HEK293 (cell line): Measurements from ENCODE around the gene CAP2.
A peak's percentile ranks its signal among the peaks of the same experiment; 100 is the strongest.

Experiments
- GLIS2 ChIP-seq: fragments of 450-650 bp; formaldehyde crosslinking; IDR thresholded peaks from 2 replicates; pipeline ENCODE4 v1.5.1; 2016; ENCODE audit warnings: missing biosample characterization, missing genetic modification characterization
- HOXD13 ChIP-seq: sonication (generic); formaldehyde crosslinking; IDR thresholded peaks from 2 replicates; pipeline ENCODE4 v1.8.0; 2022; ENCODE audit warnings: missing genetic modification reagents, borderline replicate concordance
- KLF16 ChIP-seq: fragments of 450-650 bp; formaldehyde crosslinking; IDR thresholded peaks from 2 replicates; pipeline ENCODE4 v1.5.1; 2017; ENCODE audit warnings: missing biosample characterization, missing genetic modification characterization
- MEIS1 ChIP-seq: sonication (generic); formaldehyde crosslinking; IDR thresholded peaks from 2 replicates; pipeline ENCODE4 v1.8.1; 2022; ENCODE audit warnings: missing genetic modification reagents, mild to moderate bottlenecking, borderline replicate concordance
- SALL2 ChIP-seq: fragments of 450-650 bp; formaldehyde crosslinking; IDR thresholded peaks from 2 replicates; pipeline ENCODE4 v1.5.0; 2017; ENCODE audit warnings: missing biosample characterization, mild to moderate bottlenecking, missing genetic modification characterization, borderline replicate concordance
- TCF7L2 ChIP-seq: IDR thresholded peaks from 2 replicates; pipeline ENCODE4 v1.6.1; 2011; ENCODE audit warnings: low read depth, mild to moderate bottlenecking, inconsistent platforms, low read length, moderate library complexity, borderline replicate concordance
- ZBTB1 ChIP-seq: fragments of 450-650 bp; formaldehyde crosslinking; IDR thresholded peaks from 2 replicates; pipeline ENCODE4 v1.5.1; 2016; ENCODE audit warnings: missing biosample characterization, missing genetic modification characterization
- ZBTB20 ChIP-seq: fragments of 450-650 bp; formaldehyde crosslinking; IDR thresholded peaks from 2 replicates; pipeline ENCODE4 v1.5.1; 2016; ENCODE audit warnings: missing biosample characterization, missing genetic modification characterization
- ZBTB21 ChIP-seq: fragments of 450-650 bp; formaldehyde crosslinking; IDR thresholded peaks from 2 replicates; pipeline ENCODE4 v1.5.1; 2017; ENCODE audit warnings: missing biosample characterization, missing genetic modification characterization
- ZEB2 ChIP-seq: fragments of 450-650 bp; formaldehyde crosslinking; IDR thresholded peaks from 2 replicates; pipeline ENCODE4 v1.5.1; 2016; ENCODE audit warnings: missing biosample characterization, missing genetic modification characterization
- ZIC2 ChIP-seq: fragments of 450-650 bp; formaldehyde crosslinking; IDR thresholded peaks from 2 replicates; pipeline ENCODE4 v1.5.1; 2016; ENCODE audit warnings: missing biosample characterization, missing genetic modification characterization
- ZNF114 ChIP-seq: fragments of 450-650 bp; formaldehyde crosslinking; IDR thresholded peaks from 2 replicates; pipeline ENCODE4 v1.5.0; 2017; ENCODE audit warnings: missing biosample characterization, missing genetic modification characterization
- ZNF157 ChIP-seq: fragments of 450-650 bp; formaldehyde crosslinking; IDR thresholded peaks from 2 replicates; pipeline ENCODE4 v1.5.1; 2016; ENCODE audit warnings: missing biosample characterization, missing genetic modification characterization
- ZNF175 ChIP-seq: fragments of 450-650 bp; formaldehyde crosslinking; IDR thresholded peaks from 2 replicates; pipeline ENCODE4 v1.5.1; 2016; ENCODE audit warnings: missing biosample characterization, missing genetic modification characterization
- ZNF223 ChIP-seq: fragments of 450-650 bp; formaldehyde crosslinking; IDR thresholded peaks from 2 replicates; pipeline ENCODE4 v1.5.1; 2016; ENCODE audit warnings: missing biosample characterization, missing genetic modification characterization
- ZNF266 ChIP-seq: fragments of 450-650 bp; formaldehyde crosslinking; IDR thresholded peaks from 2 replicates; pipeline ENCODE4 v1.5.1; 2016; ENCODE audit warnings: missing biosample characterization, missing genetic modification characterization, low read depth
- ZNF324 ChIP-seq: fragments of 450-650 bp; formaldehyde crosslinking; IDR thresholded peaks from 2 replicates; pipeline ENCODE4 v1.5.1; 2016; ENCODE audit warnings: missing biosample characterization, missing genetic modification characterization
- ZNF335 ChIP-seq: fragments of 450-650 bp; formaldehyde crosslinking; conservative IDR thresholded peaks from 2 replicates; pipeline ENCODE4 v1.5.1; 2016; ENCODE audit warnings: missing biosample characterization, missing genetic modification characterization
- ZNF544 ChIP-seq: fragments of 450-650 bp; formaldehyde crosslinking; IDR thresholded peaks from 2 replicates; pipeline ENCODE4 v1.5.0; 2017; ENCODE audit warnings: missing biosample characterization, missing genetic modification characterization
- ZNF548 ChIP-seq: fragments of 450-650 bp; formaldehyde crosslinking; IDR thresholded peaks from 2 replicates; pipeline ENCODE4 v1.5.1; 2016; ENCODE audit warnings: missing biosample characterization, missing genetic modification characterization
- ZNF560 ChIP-seq: fragments of 450-650 bp; formaldehyde crosslinking; IDR thresholded peaks from 2 replicates; pipeline ENCODE4 v1.5.1; 2017; ENCODE audit warnings: missing biosample characterization, missing genetic modification characterization, borderline replicate concordance
- ZNF629 ChIP-seq: fragments of 450-650 bp; formaldehyde crosslinking; IDR thresholded peaks from 2 replicates; pipeline ENCODE4 v1.5.1; 2017; ENCODE audit warnings: missing biosample characterization, missing genetic modification characterization
- ZNF660 ChIP-seq: fragments of 450-650 bp; IDR thresholded peaks from 2 replicates; pipeline ENCODE4 v1.5.1; 2018; ENCODE audit warnings: missing biosample characterization, mild to moderate bottlenecking, missing genetic modification characterization
- ZNF664 ChIP-seq: fragments of 450-650 bp; formaldehyde crosslinking; IDR thresholded peaks from 2 replicates; pipeline ENCODE4 v1.5.1; 2016; ENCODE audit warnings: missing biosample characterization, missing genetic modification characterization
- ZNF677 ChIP-seq: fragments of 450-650 bp; IDR thresholded peaks from 2 replicates; pipeline ENCODE4 v1.5.0; 2018; ENCODE audit warnings: missing biosample characterization, mild to moderate bottlenecking, missing genetic modification characterization, moderate library complexity
- TF ChIP-seq, protein P1 (sequence below): fragments of 450-650 bp; formaldehyde crosslinking; IDR thresholded peaks from 2 replicates; pipeline ENCODE4 v1.5.1; 2016; ENCODE audit warnings: missing biosample characterization, missing genetic modification characterization, borderline replicate concordance
- TF ChIP-seq, protein P2 (sequence below): fragments of 450-650 bp; formaldehyde crosslinking; IDR thresholded peaks from 2 replicates; pipeline ENCODE4 v1.5.1; 2017; ENCODE audit warnings: missing biosample characterization, missing genetic modification characterization
- TF ChIP-seq, protein P3 (sequence below): IDR thresholded peaks from 2 replicates; pipeline ENCODE4 v1.6.1; 2011; ENCODE audit warnings: mild to moderate bottlenecking, low read depth, low read length, borderline replicate concordance
- TF ChIP-seq, protein P4 (sequence below): fragments of 450-650 bp; formaldehyde crosslinking; IDR thresholded peaks from 2 replicates; pipeline ENCODE4 v1.5.1; 2016; ENCODE audit warnings: missing biosample characterization, missing genetic modification characterization
- TF ChIP-seq, protein P5 (sequence below): fragments of 450-650 bp; formaldehyde crosslinking; IDR thresholded peaks from 2 replicates; pipeline ENCODE4 v1.5.1; 2016; ENCODE audit warnings: missing biosample characterization, missing genetic modification characterization
- TF ChIP-seq, protein P6 (sequence below): fragments of 450-650 bp; formaldehyde crosslinking; IDR thresholded peaks from 2 replicates; pipeline ENCODE4 v1.5.1; 2016; ENCODE audit warnings: missing biosample characterization, missing genetic modification characterization

Gene CAP2

DNA sequence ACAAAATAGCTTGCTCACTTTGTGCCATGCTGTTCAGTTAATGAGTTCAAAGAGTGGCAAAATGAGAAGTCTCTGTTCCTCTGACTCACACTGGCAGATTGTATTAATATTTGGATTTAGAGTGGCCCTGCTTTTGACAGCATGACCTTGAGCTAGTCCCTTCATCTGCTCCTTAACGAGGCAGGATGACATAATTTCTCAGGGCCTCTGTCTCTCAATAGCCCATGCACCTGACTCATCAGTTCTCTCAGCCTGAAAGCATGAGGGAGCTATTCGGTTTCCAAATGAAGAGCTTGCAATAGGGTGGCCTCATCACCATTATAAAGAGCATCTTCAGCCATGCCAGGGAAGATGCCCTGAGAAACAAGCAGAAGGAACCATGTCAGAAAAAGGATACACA is 38.2 kb downstream of the CAP2 start (continued):
- TF ChIP-seq, protein P1, sequence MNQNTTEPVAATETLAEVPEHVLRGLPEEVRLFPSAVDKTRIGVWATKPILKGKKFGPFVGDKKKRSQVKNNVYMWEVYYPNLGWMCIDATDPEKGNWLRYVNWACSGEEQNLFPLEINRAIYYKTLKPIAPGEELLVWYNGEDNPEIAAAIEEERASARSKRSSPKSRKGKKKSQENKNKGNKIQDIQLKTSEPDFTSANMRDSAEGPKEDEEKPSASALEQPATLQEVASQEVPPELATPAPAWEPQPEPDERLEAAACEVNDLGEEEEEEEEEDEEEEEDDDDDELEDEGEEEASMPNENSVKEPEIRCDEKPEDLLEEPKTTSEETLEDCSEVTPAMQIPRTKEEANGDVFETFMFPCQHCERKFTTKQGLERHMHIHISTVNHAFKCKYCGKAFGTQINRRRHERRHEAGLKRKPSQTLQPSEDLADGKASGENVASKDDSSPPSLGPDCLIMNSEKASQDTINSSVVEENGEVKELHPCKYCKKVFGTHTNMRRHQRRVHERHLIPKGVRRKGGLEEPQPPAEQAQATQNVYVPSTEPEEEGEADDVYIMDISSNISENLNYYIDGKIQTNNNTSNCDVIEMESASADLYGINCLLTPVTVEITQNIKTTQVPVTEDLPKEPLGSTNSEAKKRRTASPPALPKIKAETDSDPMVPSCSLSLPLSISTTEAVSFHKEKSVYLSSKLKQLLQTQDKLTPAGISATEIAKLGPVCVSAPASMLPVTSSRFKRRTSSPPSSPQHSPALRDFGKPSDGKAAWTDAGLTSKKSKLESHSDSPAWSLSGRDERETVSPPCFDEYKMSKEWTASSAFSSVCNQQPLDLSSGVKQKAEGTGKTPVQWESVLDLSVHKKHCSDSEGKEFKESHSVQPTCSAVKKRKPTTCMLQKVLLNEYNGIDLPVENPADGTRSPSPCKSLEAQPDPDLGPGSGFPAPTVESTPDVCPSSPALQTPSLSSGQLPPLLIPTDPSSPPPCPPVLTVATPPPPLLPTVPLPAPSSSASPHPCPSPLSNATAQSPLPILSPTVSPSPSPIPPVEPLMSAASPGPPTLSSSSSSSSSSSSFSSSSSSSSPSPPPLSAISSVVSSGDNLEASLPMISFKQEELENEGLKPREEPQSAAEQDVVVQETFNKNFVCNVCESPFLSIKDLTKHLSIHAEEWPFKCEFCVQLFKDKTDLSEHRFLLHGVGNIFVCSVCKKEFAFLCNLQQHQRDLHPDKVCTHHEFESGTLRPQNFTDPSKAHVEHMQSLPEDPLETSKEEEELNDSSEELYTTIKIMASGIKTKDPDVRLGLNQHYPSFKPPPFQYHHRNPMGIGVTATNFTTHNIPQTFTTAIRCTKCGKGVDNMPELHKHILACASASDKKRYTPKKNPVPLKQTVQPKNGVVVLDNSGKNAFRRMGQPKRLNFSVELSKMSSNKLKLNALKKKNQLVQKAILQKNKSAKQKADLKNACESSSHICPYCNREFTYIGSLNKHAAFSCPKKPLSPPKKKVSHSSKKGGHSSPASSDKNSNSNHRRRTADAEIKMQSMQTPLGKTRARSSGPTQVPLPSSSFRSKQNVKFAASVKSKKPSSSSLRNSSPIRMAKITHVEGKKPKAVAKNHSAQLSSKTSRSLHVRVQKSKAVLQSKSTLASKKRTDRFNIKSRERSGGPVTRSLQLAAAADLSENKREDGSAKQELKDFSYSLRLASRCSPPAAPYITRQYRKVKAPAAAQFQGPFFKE (tag by site-specific recombination), result no peak
- TF ChIP-seq ZNF660 (tag by site-specific recombination), result peak; percentile 89
- TF ChIP-seq KLF16 (tag by site-specific recombination), result no peak
- TF ChIP-seq, protein P2, sequence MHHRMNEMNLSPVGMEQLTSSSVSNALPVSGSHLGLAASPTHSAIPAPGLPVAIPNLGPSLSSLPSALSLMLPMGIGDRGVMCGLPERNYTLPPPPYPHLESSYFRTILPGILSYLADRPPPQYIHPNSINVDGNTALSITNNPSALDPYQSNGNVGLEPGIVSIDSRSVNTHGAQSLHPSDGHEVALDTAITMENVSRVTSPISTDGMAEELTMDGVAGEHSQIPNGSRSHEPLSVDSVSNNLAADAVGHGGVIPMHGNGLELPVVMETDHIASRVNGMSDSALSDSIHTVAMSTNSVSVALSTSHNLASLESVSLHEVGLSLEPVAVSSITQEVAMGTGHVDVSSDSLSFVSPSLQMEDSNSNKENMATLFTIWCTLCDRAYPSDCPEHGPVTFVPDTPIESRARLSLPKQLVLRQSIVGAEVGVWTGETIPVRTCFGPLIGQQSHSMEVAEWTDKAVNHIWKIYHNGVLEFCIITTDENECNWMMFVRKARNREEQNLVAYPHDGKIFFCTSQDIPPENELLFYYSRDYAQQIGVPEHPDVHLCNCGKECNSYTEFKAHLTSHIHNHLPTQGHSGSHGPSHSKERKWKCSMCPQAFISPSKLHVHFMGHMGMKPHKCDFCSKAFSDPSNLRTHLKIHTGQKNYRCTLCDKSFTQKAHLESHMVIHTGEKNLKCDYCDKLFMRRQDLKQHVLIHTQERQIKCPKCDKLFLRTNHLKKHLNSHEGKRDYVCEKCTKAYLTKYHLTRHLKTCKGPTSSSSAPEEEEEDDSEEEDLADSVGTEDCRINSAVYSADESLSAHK (tag by site-specific recombination), result no peak
- no peak for TF ChIP-seq ZNF157
- no peak for TF ChIP-seq ZNF223 (tag by site-specific recombination)
- no peak for TF ChIP-seq ZIC2 (tag by site-specific recombination)
- no peak for TF ChIP-seq TCF7L2
- peak; percentile 86 for TF ChIP-seq ZNF629 (tag by site-specific recombination)
- no peak for TF ChIP-seq ZBTB20 (tag by site-specific recombination)
- peak; percentile 58 for TF ChIP-seq ZEB2 (tag by site-specific recombination)
- no peak for TF ChIP-seq SALL2 (tag by site-specific recombination)
- no peak for TF ChIP-seq HOXD13 (CRISPR knock-in tag)
- no peak for TF ChIP-seq ZBTB1 (tag by site-specific recombination)
- TF ChIP-seq ZNF324 (tag by site-specific recombination), result no peak
- no peak for TF ChIP-seq ZNF548 (tag by site-specific recombination)
- no peak for TF ChIP-seq ZNF544 (tag by site-specific recombination)
- TF ChIP-seq, protein P3, sequence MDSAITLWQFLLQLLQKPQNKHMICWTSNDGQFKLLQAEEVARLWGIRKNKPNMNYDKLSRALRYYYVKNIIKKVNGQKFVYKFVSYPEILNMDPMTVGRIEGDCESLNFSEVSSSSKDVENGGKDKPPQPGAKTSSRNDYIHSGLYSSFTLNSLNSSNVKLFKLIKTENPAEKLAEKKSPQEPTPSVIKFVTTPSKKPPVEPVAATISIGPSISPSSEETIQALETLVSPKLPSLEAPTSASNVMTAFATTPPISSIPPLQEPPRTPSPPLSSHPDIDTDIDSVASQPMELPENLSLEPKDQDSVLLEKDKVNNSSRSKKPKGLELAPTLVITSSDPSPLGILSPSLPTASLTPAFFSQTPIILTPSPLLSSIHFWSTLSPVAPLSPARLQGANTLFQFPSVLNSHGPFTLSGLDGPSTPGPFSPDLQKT, result no peak
- no peak for TF ChIP-seq ZNF677
- TF ChIP-seq, protein P4, sequence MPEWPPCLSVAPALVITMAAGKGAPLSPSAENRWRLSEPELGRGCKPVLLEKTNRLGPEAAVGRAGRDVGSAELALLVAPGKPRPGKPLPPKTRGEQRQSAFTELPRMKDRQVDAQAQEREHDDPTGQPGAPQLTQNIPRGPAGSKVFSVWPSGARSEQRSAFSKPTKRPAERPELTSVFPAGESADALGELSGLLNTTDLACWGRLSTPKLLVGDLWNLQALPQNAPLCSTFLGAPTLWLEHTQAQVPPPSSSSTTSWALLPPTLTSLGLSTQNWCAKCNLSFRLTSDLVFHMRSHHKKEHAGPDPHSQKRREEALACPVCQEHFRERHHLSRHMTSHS, result no peak
- TF ChIP-seq MEIS1 (CRISPR knock-in tag), result no peak
- TF ChIP-seq, protein P5, sequence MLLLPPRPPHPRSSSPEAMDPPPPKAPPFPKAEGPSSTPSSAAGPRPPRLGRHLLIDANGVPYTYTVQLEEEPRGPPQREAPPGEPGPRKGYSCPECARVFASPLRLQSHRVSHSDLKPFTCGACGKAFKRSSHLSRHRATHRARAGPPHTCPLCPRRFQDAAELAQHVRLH (tag by site-specific recombination), result no peak
- TF ChIP-seq ZNF114 (tag by site-specific recombination), result no peak
- TF ChIP-seq ZNF175 (tag by site-specific recombination), result no peak
- no peak for TF ChIP-seq GLIS2
- 0 out of 2 replicates have a peak, but pooled peaks have one; percentile 30 for TF ChIP-seq ZBTB21
- TF ChIP-seq ZNF335, result 0 out of 2 replicates have a peak, but pooled peaks have one; percentile 43
- TF ChIP-seq ZNF560 (tag by site-specific recombination), result no peak
- TF ChIP-seq ZNF664 (tag by site-specific recombination), result 0 out of 2 replicates have a peak, but pooled peaks have one; percentile 3
- TF ChIP-seq ZNF266 (tag by site-specific recombination), result no peak
- TF ChIP-seq, protein P6, sequence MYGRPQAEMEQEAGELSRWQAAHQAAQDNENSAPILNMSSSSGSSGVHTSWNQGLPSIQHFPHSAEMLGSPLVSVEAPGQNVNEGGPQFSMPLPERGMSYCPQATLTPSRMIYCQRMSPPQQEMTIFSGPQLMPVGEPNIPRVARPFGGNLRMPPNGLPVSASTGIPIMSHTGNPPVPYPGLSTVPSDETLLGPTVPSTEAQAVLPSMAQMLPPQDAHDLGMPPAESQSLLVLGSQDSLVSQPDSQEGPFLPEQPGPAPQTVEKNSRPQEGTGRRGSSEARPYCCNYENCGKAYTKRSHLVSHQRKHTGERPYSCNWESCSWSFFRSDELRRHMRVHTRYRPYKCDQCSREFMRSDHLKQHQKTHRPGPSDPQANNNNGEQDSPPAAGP, result no peak
